NCI-H2171 treated with DMSO at 0.1 percent for 48 hours (cell line): Measurements from ENCODE around the gene NAT16.
A peak's percentile ranks its signal among the peaks of the same experiment; 100 is the strongest.
"Not testable (repeated sequence)": the region's sequence is repeated elsewhere in the genome, so short reads cannot be mapped to it uniquely, and the experiment has no call there.

Experiments used
- DNase-seq: peaks from one replicate; lab custom pipeline; 2025; lab: John Stamatoyannopoulos, UW

Gene NAT16

GRCh38 chr7:101156866-101157589 is 23.1 kb downstream of the NAT16 start:
- DNase-seq, result no peak

- DNase-seq, result no peak
Observed at GRCh38 chr7:101156277-101156676, 23.8 kb downstream of the NAT16 start.

DNA sequence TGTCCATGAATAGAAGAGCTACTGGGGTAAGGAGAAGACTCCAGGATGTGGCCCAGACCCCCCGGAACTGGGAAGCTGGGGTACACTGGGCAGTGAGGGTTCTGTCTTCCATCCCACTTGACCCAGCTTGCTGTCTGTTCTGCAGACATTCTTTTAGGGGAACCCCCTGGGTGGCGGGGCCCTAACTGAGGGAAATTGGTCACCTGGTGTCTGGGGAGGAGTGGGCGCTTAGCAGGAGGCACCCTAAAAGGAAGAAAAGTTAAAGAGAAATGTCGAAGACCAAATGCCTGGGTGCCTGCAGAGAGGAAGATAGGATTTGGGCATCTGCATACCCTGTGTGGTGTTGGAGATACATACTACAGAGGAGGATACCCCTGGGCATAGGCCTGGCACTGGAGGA is 24.8 kb downstream of the NAT16 start:
- DNase-seq, result no peak

GRCh38 chr7:101154693-101155102 is 25.4 kb downstream of the NAT16 start:
- DNase-seq, result peak; percentile 19

- peak; percentile 95 for DNase-seq
Observed at GRCh38 chr7:101153969-101154692, 26.0 kb downstream of the NAT16 start, which contains the start of gene AP1S1. Gene AP1S1 (plus strand): TSS chr7:101154476. CDS start chr7:101154515, 39 bp downstream.

DNA sequence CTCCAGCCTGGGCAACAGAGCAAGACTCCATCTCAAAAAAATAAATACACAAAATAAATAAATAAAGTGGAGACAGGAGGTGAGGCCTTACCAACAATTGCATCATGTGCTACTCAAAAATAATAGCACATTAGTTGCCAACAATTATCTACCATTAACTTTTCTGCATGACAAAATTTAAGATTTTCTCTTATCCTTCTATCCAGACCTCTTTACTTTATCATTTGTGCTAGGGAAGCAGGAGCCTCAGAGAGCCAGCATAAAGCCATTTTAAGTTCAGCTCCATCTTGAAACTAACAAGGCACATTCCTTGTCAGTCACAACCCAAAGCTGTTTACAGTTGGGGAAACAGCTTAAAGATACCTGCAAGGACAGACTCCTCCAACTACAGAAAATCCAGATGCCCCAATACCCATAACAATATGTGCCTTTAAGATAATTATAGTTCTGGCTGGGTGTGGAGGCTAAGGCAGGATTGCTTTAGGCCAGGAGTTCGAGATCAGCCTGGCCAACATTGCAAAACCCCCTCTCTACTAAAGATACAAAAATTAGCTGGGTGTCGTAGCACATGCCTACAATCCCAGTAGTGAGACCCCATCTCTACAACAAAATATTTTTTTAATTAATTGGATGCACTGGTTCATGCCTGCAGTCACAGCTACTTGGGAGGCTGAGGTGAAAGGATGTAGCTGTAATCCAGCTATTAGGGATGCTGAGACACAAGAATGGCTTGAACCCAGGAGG is 28.0 kb downstream of the NAT16 start:
- no peak for DNase-seq

DNA sequence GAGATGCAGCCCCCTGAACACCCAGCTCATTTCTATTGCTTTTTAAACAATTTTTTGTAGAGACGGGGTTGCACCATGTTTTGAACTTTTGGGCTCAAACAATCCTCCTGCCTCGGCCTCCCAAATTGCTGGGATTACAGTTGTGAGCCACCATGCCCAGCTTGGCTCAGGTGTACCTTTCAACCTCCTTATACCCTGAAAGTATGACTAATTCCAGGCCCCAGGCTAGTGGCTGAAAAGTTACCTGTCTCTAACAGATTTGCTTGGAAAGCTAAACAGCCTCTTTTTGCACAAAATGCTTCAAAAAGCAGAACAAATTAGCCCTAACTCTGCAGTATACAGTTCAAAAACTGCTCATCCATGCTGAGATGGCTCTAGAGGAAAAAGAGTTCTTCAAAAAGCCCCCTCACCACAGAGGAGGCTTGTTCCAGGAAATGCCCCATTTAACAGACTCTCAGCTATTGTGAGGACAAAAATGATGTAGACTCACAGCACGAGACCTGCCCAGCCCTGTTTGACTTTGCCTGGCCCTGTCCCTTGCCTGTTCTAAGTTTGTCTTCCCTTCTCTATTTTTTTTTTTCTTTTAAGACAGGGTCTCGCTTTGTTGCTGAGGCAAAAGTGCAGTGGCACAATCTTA is 39.2 kb downstream of the NAT16 start:
- no peak for DNase-seq

GRCh38 chr7:101140339-101140699 is 39.8 kb downstream of the NAT16 start:
- DNase-seq, result peak; percentile 23

GRCh38 chr7:101138213-101138870 is 41.8 kb downstream of the NAT16 start:
- peak; percentile 44 for DNase-seq

GRCh38 chr7:101137651-101138212 is 42.4 kb downstream of the NAT16 start:
- DNase-seq, result no peak

GRCh38 chr7:101134399-101134980 is 45.6 kb downstream of the NAT16 start:
- no peak for DNase-seq

- DNase-seq, result no peak
Observed at GRCh38 chr7:101133621-101134398, 46.3 kb downstream of the NAT16 start.

DNA sequence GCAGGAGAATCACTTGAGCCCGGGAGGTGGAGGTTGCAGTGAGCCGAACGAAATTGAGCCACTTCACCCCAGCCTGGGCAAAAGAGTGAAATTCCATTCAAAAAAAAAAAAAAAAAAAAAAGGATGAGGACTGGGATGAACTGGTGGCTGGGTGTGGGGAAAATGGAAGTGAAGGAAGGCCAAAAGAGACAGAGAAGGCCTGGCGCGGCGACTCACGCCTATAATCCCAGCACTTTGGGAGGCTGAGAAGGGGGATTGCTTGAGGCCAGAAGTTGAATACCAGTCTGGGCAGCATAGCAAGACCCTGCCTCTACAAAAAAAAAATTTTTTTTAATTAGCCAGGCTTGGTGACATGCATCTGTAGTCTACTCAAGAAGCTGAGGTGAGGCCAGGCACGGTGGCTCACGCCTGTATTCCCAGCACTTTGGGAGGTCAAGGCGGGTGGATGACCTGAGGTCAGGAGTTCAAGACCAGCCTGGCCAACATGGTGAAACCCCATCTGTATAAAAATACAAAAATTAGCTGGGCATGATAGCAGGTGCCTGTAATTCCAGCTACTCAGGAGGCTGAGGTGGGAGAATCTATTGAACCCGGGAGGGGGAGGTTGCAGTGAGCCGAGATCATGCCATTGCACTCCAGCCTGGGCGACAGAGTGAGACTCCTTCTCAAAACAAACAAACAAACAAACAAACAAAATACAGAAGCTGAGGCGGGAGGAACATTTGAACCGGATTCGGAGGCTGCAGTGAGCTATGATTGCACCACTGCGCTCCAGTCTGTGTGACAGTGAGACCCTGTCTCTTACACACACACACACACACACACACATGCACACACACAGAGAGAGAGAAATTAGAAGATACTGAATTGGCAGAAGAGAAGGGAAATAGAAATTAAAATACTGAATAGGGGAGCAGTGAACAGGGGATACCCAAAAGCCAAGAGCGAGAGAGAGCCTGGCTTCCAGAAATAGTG is 47.2 kb downstream of the NAT16 start:
- DNase-seq, result not testable (repeated sequence)

GRCh38 chr7:101129603-101130117 is 50.4 kb downstream of the NAT16 start:
- DNase-seq, result no peak

GRCh38 chr7:101128040-101128834 is 51.9 kb downstream of the NAT16 start:
- no peak for DNase-seq

DNA sequence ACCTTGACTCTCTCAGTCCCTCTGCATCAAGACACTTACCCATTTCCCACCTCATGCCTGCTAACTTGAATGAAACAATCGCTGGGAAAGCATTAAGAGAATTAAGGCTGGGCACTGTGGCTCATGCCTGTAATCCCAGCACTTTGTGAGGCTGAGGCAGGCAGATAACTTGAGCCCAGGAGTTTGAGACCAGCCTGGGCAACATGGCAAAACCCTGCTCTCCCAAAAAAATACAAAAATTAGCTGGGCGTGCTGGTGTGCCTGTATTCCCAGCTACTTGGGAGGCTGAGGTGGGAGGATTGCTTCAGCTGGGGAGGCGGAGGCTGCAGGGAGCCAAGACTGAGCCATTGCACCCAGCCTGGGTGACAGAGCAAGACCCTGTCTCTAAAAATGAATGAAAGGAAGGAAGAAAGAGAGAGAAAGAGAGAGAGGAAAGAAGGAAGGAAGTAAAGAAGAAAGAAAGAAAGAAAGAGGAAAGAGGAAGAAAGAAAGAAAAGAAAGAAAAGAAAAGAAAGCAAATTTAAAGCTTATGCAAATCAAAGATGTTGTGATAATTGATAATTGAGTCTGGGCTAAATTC is 52.5 kb downstream of the NAT16 start:
- DNase-seq, result no peak

- DNase-seq, result peak; percentile 36
Observed at GRCh38 chr7:101126651-101127459, 53.2 kb downstream of the NAT16 start, which contains the start of gene SERPINE1. Gene SERPINE1 (plus strand): TSS chr7:101127104. CDS start chr7:101128394, 1,290 bp downstream.
